Measurements from ENCODE around the gene ARMC2. TPM values are rescaled to one million over a fixed set of nuclear protein-coding genes. Genes with fewer than 3 reads are reported as not detected.

The ARMC2 gene
- total RNA-seq, 1 donor from 2014 or later = 14.0 TPM

DNA sequence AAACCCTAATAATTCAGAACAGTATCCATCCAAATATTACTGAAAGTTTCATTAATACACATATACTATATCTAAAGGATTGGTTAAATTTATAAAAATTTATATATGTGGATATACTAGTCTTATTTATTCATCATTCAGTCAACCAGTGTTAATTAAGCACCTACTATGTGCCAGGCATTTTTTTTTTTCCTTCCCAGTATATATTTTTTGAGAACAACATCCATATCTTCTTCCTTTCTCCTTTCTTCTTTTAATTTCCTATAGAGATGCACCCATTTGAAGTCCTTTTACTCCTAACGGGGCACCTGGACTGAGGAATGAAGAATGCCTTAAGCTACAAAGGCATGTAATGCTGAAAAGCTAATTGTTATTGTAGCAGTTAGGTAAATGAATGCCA lies 173.6 kb downstream of the ARMC2 start:
- Histone ChIP-seq H3K27ac (replicated peaks) (no peak overlapping the region), H3K4me1 (peaks cover 62% of the 10 kb centered on the region), H3K27me3 (ENCODE audit: low read depth) (no peaks in the 10 kb centered on the region), H3K36me3 (no peaks in the 10 kb centered on the region), H3K9me3 (replicated peaks) (no peaks in the 10 kb centered on the region), H3K4me3 (no peak overlapping the region)
- TF ChIP-seq, protein P1, sequence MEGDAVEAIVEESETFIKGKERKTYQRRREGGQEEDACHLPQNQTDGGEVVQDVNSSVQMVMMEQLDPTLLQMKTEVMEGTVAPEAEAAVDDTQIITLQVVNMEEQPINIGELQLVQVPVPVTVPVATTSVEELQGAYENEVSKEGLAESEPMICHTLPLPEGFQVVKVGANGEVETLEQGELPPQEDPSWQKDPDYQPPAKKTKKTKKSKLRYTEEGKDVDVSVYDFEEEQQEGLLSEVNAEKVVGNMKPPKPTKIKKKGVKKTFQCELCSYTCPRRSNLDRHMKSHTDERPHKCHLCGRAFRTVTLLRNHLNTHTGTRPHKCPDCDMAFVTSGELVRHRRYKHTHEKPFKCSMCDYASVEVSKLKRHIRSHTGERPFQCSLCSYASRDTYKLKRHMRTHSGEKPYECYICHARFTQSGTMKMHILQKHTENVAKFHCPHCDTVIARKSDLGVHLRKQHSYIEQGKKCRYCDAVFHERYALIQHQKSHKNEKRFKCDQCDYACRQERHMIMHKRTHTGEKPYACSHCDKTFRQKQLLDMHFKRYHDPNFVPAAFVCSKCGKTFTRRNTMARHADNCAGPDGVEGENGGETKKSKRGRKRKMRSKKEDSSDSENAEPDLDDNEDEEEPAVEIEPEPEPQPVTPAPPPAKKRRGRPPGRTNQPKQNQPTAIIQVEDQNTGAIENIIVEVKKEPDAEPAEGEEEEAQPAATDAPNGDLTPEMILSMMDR (IDR thresholded peaks at IDR 0.05; ENCODE audit: borderline replicate concordance) = no peak
- intact Hi-C loops (cut with micrococcal nuclease) = no loop called here
- no peak for DNase-seq

DNA sequence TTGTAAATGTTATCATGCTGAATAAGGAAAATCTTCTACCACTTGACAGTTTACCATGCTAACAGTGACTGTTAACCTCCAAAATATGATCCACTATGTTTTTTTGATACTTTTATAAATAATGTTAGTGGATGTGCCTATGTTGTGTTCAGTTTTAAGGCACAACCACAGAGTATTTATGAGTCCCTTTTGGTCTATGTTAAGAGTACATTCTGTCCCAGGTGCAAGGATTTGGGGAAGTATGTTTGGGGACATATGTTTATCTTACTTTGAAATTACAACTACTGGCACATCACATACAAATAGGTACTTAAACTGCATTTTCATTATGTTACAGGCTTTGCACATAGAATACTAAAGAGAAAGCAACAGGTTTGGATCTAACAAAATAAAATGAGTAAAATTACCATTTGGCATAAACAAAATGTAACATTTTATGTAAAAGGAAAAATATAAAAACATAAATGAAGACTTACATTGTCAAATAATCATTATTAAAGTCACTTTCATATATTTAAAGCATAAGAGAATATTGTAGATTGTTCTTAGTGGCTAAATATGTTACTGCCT lies 175.2 kb downstream of the ARMC2 start:
- Histone ChIP-seq H3K4me1 (peaks cover 61% of the 10 kb centered on the region), H3K27me3 (ENCODE audit: low read depth) (no peaks in the 10 kb centered on the region), H3K36me3 (no peaks in the 10 kb centered on the region), H3K4me3 (no peak overlapping the region), H3K27ac (replicated peaks) (no peak overlapping the region), H3K9me3 (replicated peaks) (no peaks in the 10 kb centered on the region)
- intact Hi-C loops (cut with micrococcal nuclease) = no loop called here
- TF ChIP-seq, protein P1 (IDR thresholded peaks at IDR 0.05; ENCODE audit: borderline replicate concordance) = no peak
- no peak for DNase-seq

Other genes with a start within 250 kb of the ARMC2 start
- 44.1 TPM for gene SESN1, start 246.4 kb downstream of the ARMC2 start, total RNA-seq
- gene CEP57L1, start 247.1 kb downstream of the ARMC2 start, total RNA-seq = 6.2 TPM

Measured in left ventricle myocardium inferior (tissue), 1 donor.